ENCODE results near the gene LRRC73. TPM values are rescaled to one million over a fixed set of nuclear protein-coding genes. Genes with fewer than 3 reads are reported as not detected.

Gene LRRC73
- total and polyA plus RNA-seq, 9 of the 15 experiments (the other 6 are each of a cell fraction or from before 2014, with no cell fraction given): 0.07 to 0.55 (median 0.16) TPM; not detected in 3

DNA sequence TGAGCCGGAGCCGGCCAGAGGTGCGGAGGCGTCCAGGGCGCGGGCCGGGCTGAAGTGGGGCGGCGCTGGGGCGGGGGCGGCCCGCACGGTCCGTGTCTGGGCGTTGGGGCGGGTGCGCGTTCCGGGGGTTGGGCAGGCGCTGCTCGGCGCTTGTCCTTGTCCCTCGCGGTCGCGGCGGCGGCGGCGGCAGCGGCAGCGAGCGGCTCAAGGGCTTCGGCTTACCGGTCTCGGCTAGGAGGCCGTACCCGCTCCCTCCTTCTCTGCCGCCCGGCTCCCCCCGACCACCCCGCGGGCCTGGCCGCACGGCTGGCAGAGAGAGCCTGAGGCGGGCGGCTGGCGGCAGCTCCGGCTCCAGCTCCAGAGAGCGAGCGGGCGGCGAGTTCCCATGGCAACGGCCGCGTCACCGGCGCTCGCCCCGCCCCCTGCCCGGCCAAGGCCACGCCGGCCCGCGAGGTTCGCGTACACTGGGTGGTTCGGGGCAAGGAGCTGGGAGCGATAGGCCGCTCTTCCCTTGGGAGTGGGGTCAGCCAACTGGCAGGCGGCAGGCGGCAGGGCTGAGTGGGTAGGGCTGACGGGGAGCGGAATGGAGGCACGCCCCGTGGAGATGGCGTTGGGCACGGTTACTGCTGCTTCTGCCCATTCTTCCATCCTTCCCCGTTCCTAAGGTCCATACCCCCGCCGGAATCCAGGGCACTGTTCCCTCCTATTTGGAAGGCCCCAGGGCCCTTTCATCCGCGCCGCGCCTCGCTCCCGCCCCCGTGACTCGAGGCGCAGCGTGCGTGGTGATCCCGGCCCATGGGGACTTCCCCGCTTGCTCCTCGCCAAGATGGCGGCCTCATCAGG lies at the start of gene LRRC73 (continued):
- TF ChIP-seq, protein P1, sequence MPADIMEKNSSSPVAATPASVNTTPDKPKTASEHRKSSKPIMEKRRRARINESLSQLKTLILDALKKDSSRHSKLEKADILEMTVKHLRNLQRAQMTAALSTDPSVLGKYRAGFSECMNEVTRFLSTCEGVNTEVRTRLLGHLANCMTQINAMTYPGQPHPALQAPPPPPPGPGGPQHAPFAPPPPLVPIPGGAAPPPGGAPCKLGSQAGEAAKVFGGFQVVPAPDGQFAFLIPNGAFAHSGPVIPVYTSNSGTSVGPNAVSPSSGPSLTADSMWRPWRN (IDR thresholded peaks at IDR 0.05; ENCODE audit: low read depth): no peak
- TF ChIP-seq, protein P2, sequence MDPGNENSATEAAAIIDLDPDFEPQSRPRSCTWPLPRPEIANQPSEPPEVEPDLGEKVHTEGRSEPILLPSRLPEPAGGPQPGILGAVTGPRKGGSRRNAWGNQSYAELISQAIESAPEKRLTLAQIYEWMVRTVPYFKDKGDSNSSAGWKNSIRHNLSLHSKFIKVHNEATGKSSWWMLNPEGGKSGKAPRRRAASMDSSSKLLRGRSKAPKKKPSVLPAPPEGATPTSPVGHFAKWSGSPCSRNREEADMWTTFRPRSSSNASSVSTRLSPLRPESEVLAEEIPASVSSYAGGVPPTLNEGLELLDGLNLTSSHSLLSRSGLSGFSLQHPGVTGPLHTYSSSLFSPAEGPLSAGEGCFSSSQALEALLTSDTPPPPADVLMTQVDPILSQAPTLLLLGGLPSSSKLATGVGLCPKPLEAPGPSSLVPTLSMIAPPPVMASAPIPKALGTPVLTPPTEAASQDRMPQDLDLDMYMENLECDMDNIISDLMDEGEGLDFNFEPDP (CRISPR knock-in tag; IDR thresholded peaks at IDR 0.05): 0 out of 2 replicates have a peak, but pooled peaks have one; percentile 40
- TF ChIP-seq ARID3A (IDR thresholded peaks at IDR 0.05; ENCODE audit: borderline replicate concordance, low read depth, low read length): no peak
- no peak for TF ChIP-seq NFRKB (IDR thresholded peaks at IDR 0.05; ENCODE audit: low read depth)
- peak; percentile 28 for TF ChIP-seq KDM5B (IDR thresholded peaks at IDR 0.05; ENCODE audit: insufficient replicate concordance, low read depth, low read length)
- TF ChIP-seq SMARCB1 (IDR thresholded peaks at IDR 0.05; ENCODE audit: insufficient read length, low read depth): no peak
- TF ChIP-seq IFI16 (CRISPR knock-in tag; IDR thresholded peaks at IDR 0.05): no peak
- TF ChIP-seq GATAD2B (IDR thresholded peaks at IDR 0.05; ENCODE audit: borderline replicate concordance): 0 out of 2 replicates have a peak, but pooled peaks have one; percentile 44
- TF ChIP-seq PHTF2 (CRISPR knock-in tag; IDR thresholded peaks at IDR 0.05): no peak
- TF ChIP-seq ARID4B (CRISPR knock-in tag; IDR thresholded peaks at IDR 0.05): 0 out of 2 replicates have a peak, but pooled peaks have one; percentile 65
- no peak for TF ChIP-seq ZNF444 (CRISPR knock-in tag; IDR thresholded peaks at IDR 0.05)
- peak; percentile 83 for TF ChIP-seq POLR2G (IDR thresholded peaks at IDR 0.05; ENCODE audit: low read depth, low read length)
- TF ChIP-seq ETS1 (conservative IDR thresholded peaks at IDR 0.05; ENCODE audit: control insufficient read depth, low read depth, low read length): 0 out of 2 replicates have a peak, but pooled peaks have one; percentile 46
- no peak for TF ChIP-seq ZNF551 (CRISPR knock-in tag; IDR thresholded peaks at IDR 0.05)
- TF ChIP-seq KAT8 (IDR thresholded peaks at IDR 0.05; ENCODE audit: low read depth): no peak
- TF ChIP-seq PKNOX1 (IDR thresholded peaks at IDR 0.05): no peak

Measured in K562 (cell line).